GM23338 (cell line): Measurements from ENCODE around the gene CEP78. TPM values are rescaled to one million over a fixed set of nuclear protein-coding genes. Genes with fewer than 3 reads are reported as not detected.
A peak's percentile ranks its signal among the peaks of the same experiment; 100 is the strongest.

ENCODE experiments used
- ATAC-seq: fragments of 200-7000 bp; cut with Tn5 transposase; 3 replicates; pipeline ENCODE4 v1.9.1; 2020
- DNase-seq: peaks from one replicate; pipeline ENCODE4 v3.0.0-alpha.2; 2015; ENCODE audit warnings: low spot score
- H2AFZ ChIP-seq: fragments of 200-600 bp; sonication (generic); 2 replicates; pipeline ENCODE4 v1.8.0; 2016; ENCODE audit warnings: antibody characterized with exemption, mild to moderate bottlenecking, moderate library complexity
- H3F3A ChIP-seq: fragments of 200-600 bp; sonication (generic); replicated peaks from 2 replicates; pipeline ENCODE4 v1.8.0; 2017; ENCODE audit warnings: antibody characterized with exemption, mixed run types, low read depth
- H3K27ac ChIP-seq: fragments of 200-600 bp; sonication (generic); 2 replicates; pipeline ENCODE4 v1.6.1; 2016; ENCODE audit warnings: low read depth
- H3K27me3 ChIP-seq: fragments of 200-600 bp; sonication (generic); 2 replicates; pipeline ENCODE4 v1.8.0; 2016; ENCODE audit warnings: mild to moderate bottlenecking, mixed run types, moderate library complexity; ENCODE audit not compliant: insufficient read depth
- H3K36me3 ChIP-seq: fragments of 200-600 bp; sonication (generic); 2 replicates; pipeline ENCODE4 v1.8.0; 2016; ENCODE audit warnings: mild to moderate bottlenecking; ENCODE audit not compliant: insufficient read depth
- H3K4me1 ChIP-seq: fragments of 200-600 bp; sonication (generic); 2 replicates; pipeline ENCODE4 v1.8.0; 2016; ENCODE audit warnings: mild to moderate bottlenecking, moderate library complexity; ENCODE audit not compliant: insufficient read depth
- H3K4me2 ChIP-seq: fragments of 200-600 bp; sonication (generic); 2 replicates; pipeline ENCODE4 v1.7.1; 2017; ENCODE audit warnings: mixed run types
- H3K4me3 ChIP-seq: fragments of 200-600 bp; sonication (generic); 2 replicates; pipeline ENCODE4 v1.6.1; 2016; ENCODE audit warnings: mixed run types
- H3K79me2 ChIP-seq: fragments of 200-600 bp; sonication (generic); replicated peaks from 2 replicates; pipeline ENCODE4 v1.8.0; 2017; ENCODE audit warnings: mild to moderate bottlenecking; ENCODE audit not compliant: insufficient read depth
- H3K9me2 ChIP-seq: fragments of 200-600 bp; sonication (generic); 2 replicates; pipeline ENCODE4 v1.8.0; 2017; ENCODE audit not compliant: insufficient read depth
- H4K20me1 ChIP-seq: fragments of 200-600 bp; sonication (generic); replicated peaks from 2 replicates; pipeline ENCODE4 v1.8.0; 2017; ENCODE audit warnings: mild to moderate bottlenecking; ENCODE audit not compliant: insufficient read depth
- H3K27ac Mint-ChIP-seq: 2 replicates; pipeline ENCODE4 v1.8.0; 2020; ENCODE audit warnings: inconsistent platforms, mild to moderate bottlenecking, moderate library complexity, mixed read lengths
- H3K27me3 Mint-ChIP-seq: 3 replicates; pipeline ENCODE4 v1.8.0; 2022; ENCODE audit warnings: low read depth, mild to moderate bottlenecking, moderate library complexity, mixed read lengths, inconsistent platforms; ENCODE audit not compliant: insufficient read depth, poor library complexity
- H3K36me3 Mint-ChIP-seq: 3 replicates; pipeline ENCODE4 v1.8.0; 2021; ENCODE audit warnings: low read depth, mild to moderate bottlenecking, inconsistent platforms, moderate library complexity, mixed read lengths
- H3K4me1 Mint-ChIP-seq: 3 replicates; pipeline ENCODE4 v1.8.0; 2020; ENCODE audit warnings: mild to moderate bottlenecking, inconsistent platforms, mixed read lengths
- H3K4me3 Mint-ChIP-seq: 3 replicates; pipeline ENCODE4 v1.8.0; 2021; ENCODE audit warnings: moderate library complexity, mild to moderate bottlenecking, inconsistent platforms, mixed read lengths
- H3K9me3 Mint-ChIP-seq: 3 replicates; pipeline ENCODE4 v1.8.0; 2020; ENCODE audit warnings: moderate library complexity, mild to moderate bottlenecking, inconsistent platforms, mixed read lengths
- CREB1 ChIP-seq: fragments of 250-450 bp; sonication (Bioruptor Pico); IDR thresholded peaks from 2 replicates; pipeline ENCODE4 v1.5.0; 2020; ENCODE audit warnings: low read depth, mild to moderate bottlenecking, moderate library complexity
- EZH2 ChIP-seq: fragments of 200-600 bp; sonication (generic); IDR thresholded peaks from one replicate; pipeline ENCODE4 v1.8.0; 2017; ENCODE audit warnings: antibody characterized with exemption, mild to moderate bottlenecking, low read depth; ENCODE audit not compliant: unreplicated experiment
- EZH2phosphoT487 ChIP-seq: fragments of 200-600 bp; sonication (generic); IDR thresholded peaks from one replicate; pipeline ENCODE4 v1.8.1; 2018; ENCODE audit warnings: antibody characterized with exemption; ENCODE audit not compliant: unreplicated experiment
- JUNB ChIP-seq: IDR thresholded peaks from one replicate; pipeline ENCODE4 v1.6.1; 2016; ENCODE audit warnings: antibody characterized with exemption; ENCODE audit not compliant: unreplicated experiment
- NANOG ChIP-seq: IDR thresholded peaks from 2 replicates; pipeline ENCODE4 v1.6.1; 2016; ENCODE audit warnings: antibody characterized with exemption, borderline replicate concordance
- POLR2AphosphoS5 ChIP-seq: IDR thresholded peaks from 2 replicates; pipeline ENCODE4 v1.6.1; 2016; ENCODE audit warnings: antibody characterized with exemption, low read depth
- STAT1 ChIP-seq: IDR thresholded peaks from one replicate; pipeline ENCODE4 v1.6.1; 2016; ENCODE audit warnings: antibody characterized with exemption; ENCODE audit not compliant: unreplicated experiment
- polyA plus RNA-seq: library from polyadenylated mRNA; unstranded; fragments of >200 nt; fragmentation: Nextera tagmentation; extraction: Ambion mirVana; gene quantifications from 2 replicates; pipeline ENCODE4 v1.2.1, GENCODE V29; 2016
- total RNA-seq: library from RNA; depleted of rRNA; stranded (reverse); fragments of >200 nt; shearing (Covaris generic); gene quantifications from 2 replicates; pipeline ENCODE4 v1.2.3, GENCODE V29; 2014
- TF ChIP-seq, protein P1 (sequence below), 2 experiments: fragments of 200-600 bp in 1 of 2; sonication (generic) in 1 of 2; conservative IDR thresholded peaks; 2 replicates each; pipeline versions ENCODE4 v1.5.1 to v1.6.1; 2016 to 2017; ENCODE audit warnings: antibody characterized with exemption in 2 of 2, low read depth in 2 of 2, mild to moderate bottlenecking in 2 of 2, moderate library complexity in 1 of 2
- TF ChIP-seq, protein P2 (sequence below): IDR thresholded peaks from one replicate; pipeline ENCODE4 v1.6.1; 2018; ENCODE audit warnings: antibody characterized with exemption; ENCODE audit not compliant: unreplicated experiment
- TF ChIP-seq, protein P3 (sequence below): IDR thresholded peaks from 2 replicates; pipeline ENCODE4 v1.6.1; 2016; ENCODE audit warnings: antibody characterized with exemption

Gene CEP78
- total and polyA plus RNA-seq, 2 experiments from 2014 or later = 19.9 to 48.3 TPM

DNA sequence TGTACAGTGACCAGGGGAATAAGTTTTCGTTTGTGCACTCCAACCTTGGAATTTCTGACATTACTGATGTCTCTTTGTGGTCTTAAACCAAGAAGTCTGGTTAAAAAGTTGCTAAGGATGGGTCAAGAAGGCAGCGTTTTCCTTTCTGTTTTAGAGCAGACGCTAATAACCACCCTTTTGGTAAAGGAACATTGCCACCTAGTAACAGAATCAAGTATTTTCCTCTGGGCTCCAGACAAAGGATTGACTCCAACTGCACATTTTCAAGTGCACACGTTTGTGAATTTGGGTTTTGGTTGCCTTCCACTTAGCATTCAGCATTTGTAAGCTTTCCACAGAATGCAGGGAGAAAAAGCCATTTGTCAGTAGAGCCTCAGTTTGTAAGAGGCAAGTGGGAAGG is 22.2 kb upstream of the CEP78 start:
- Mint-ChIP-seq H3K4me3 (no peak overlapping the region), H3K9me3 (no peaks in the 10 kb centered on the region), H3K27me3 (peaks cover 1% of the 10 kb centered on the region), H3K4me1 (peaks cover 4% of the 10 kb centered on the region; the same call in 2 of the 3 replicates), H3K27ac (no peak overlapping the region), H3K36me3 (no peaks in the 10 kb centered on the region)
- no peak overlapping the region for H3K4me2 ChIP-seq
- no peaks in the 10 kb centered on the region for H3K79me2 ChIP-seq
- 0 out of 2 replicates have a peak, but pooled peaks cover 8% of the 10 kb centered on the region for H3K4me1 ChIP-seq
- H3K36me3 ChIP-seq = no peaks in the 10 kb centered on the region
- no peaks in the 10 kb centered on the region for H3F3A ChIP-seq
- H3K9me2 ChIP-seq = 0 out of 2 replicates have a peak, but pooled peaks cover 5% of the 10 kb centered on the region
- DNase-seq (peak; percentile 45), ATAC-seq (peak; percentile 49)
- H3K27me3 ChIP-seq = no peaks in the 10 kb centered on the region
- H2AFZ ChIP-seq = peak overlapping the region; percentile 80; the same call in 1 of the 2 replicates
- no peak overlapping the region for H3K27ac ChIP-seq
- TF ChIP-seq JUNB = no peak
- TF ChIP-seq EZH2phosphoT487 = no peak
- TF ChIP-seq, protein P1, sequence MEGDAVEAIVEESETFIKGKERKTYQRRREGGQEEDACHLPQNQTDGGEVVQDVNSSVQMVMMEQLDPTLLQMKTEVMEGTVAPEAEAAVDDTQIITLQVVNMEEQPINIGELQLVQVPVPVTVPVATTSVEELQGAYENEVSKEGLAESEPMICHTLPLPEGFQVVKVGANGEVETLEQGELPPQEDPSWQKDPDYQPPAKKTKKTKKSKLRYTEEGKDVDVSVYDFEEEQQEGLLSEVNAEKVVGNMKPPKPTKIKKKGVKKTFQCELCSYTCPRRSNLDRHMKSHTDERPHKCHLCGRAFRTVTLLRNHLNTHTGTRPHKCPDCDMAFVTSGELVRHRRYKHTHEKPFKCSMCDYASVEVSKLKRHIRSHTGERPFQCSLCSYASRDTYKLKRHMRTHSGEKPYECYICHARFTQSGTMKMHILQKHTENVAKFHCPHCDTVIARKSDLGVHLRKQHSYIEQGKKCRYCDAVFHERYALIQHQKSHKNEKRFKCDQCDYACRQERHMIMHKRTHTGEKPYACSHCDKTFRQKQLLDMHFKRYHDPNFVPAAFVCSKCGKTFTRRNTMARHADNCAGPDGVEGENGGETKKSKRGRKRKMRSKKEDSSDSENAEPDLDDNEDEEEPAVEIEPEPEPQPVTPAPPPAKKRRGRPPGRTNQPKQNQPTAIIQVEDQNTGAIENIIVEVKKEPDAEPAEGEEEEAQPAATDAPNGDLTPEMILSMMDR (conservative IDR thresholded peaks at IDR 0.05; ENCODE audit: low read depth in 2 of 2) = peak; percentile 37 to 63
- no peak for TF ChIP-seq STAT1
- no peaks in the 10 kb centered on the region for H4K20me1 ChIP-seq
- no peak overlapping the region for H3K4me3 ChIP-seq

DNA sequence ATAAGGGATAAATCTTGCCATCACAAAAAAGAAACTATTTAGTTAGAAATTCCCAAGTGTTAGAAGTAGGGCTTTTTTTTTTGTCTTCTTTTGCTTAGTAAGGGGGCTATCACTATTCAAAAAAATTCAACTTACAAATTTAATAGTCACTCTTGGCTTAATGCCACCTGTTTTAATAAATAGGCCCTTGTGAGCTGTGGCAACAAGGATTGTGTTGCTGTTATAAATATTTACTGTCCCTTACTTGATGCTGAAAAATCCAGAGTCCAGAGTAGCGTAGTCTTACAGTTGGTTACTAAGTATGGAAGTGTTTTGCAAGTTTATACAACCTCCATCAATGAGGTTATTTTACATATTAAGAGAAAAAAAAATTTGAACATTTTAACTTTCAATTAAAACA is 21.4 kb upstream of the CEP78 start:
- no peaks in the 10 kb centered on the region for H3K36me3 ChIP-seq
- Mint-ChIP-seq H3K4me1 (peaks cover 4% of the 10 kb centered on the region; the same call in 2 of the 3 replicates), H3K36me3 (no peaks in the 10 kb centered on the region), H3K4me3 (no peak overlapping the region), H3K27ac (no peak overlapping the region), H3K9me3 (no peaks in the 10 kb centered on the region), H3K27me3 (peaks cover 4% of the 10 kb centered on the region)
- H3K27me3 ChIP-seq = no peaks in the 10 kb centered on the region
- no peak overlapping the region for H2AFZ ChIP-seq
- H3F3A ChIP-seq = no peaks in the 10 kb centered on the region
- DNase-seq (no peak), ATAC-seq (no peak)
- no peak overlapping the region for H3K27ac ChIP-seq
- 0 out of 2 replicates have a peak, but pooled peaks cover 8% of the 10 kb centered on the region for H3K4me1 ChIP-seq
- no peak overlapping the region for H3K4me3 ChIP-seq
- 0 out of 2 replicates have a peak, but pooled peaks cover 5% of the 10 kb centered on the region for H3K9me2 ChIP-seq
- no peaks in the 10 kb centered on the region for H3K79me2 ChIP-seq
- no peaks in the 10 kb centered on the region for H4K20me1 ChIP-seq
- H3K4me2 ChIP-seq = no peak overlapping the region
- TF ChIP-seq CREB1 (CRISPR knock-in tag) = no peak
- TF ChIP-seq POLR2AphosphoS5 = no peak
- TF ChIP-seq, protein P2, sequence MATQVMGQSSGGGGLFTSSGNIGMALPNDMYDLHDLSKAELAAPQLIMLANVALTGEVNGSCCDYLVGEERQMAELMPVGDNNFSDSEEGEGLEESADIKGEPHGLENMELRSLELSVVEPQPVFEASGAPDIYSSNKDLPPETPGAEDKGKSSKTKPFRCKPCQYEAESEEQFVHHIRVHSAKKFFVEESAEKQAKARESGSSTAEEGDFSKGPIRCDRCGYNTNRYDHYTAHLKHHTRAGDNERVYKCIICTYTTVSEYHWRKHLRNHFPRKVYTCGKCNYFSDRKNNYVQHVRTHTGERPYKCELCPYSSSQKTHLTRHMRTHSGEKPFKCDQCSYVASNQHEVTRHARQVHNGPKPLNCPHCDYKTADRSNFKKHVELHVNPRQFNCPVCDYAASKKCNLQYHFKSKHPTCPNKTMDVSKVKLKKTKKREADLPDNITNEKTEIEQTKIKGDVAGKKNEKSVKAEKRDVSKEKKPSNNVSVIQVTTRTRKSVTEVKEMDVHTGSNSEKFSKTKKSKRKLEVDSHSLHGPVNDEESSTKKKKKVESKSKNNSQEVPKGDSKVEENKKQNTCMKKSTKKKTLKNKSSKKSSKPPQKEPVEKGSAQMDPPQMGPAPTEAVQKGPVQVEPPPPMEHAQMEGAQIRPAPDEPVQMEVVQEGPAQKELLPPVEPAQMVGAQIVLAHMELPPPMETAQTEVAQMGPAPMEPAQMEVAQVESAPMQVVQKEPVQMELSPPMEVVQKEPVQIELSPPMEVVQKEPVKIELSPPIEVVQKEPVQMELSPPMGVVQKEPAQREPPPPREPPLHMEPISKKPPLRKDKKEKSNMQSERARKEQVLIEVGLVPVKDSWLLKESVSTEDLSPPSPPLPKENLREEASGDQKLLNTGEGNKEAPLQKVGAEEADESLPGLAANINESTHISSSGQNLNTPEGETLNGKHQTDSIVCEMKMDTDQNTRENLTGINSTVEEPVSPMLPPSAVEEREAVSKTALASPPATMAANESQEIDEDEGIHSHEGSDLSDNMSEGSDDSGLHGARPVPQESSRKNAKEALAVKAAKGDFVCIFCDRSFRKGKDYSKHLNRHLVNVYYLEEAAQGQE = no peak
- no peak for TF ChIP-seq EZH2
- TF ChIP-seq, protein P1 (conservative IDR thresholded peaks at IDR 0.05; ENCODE audit: low read depth in 2 of 2) = no peak
- TF ChIP-seq, protein P3, sequence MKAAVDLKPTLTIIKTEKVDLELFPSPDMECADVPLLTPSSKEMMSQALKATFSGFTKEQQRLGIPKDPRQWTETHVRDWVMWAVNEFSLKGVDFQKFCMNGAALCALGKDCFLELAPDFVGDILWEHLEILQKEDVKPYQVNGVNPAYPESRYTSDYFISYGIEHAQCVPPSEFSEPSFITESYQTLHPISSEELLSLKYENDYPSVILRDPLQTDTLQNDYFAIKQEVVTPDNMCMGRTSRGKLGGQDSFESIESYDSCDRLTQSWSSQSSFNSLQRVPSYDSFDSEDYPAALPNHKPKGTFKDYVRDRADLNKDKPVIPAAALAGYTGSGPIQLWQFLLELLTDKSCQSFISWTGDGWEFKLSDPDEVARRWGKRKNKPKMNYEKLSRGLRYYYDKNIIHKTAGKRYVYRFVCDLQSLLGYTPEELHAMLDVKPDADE = no peak
- TF ChIP-seq NANOG = no peak
- TF ChIP-seq STAT1 = no peak
- no peak for TF ChIP-seq EZH2phosphoT487
